ENCODE data around the gene BEST2.
"Not testable (repeated sequence)": the region's sequence is repeated elsewhere in the genome, so short reads cannot be mapped to it uniquely, and the experiment has no call there.

Gene BEST2

DNA sequence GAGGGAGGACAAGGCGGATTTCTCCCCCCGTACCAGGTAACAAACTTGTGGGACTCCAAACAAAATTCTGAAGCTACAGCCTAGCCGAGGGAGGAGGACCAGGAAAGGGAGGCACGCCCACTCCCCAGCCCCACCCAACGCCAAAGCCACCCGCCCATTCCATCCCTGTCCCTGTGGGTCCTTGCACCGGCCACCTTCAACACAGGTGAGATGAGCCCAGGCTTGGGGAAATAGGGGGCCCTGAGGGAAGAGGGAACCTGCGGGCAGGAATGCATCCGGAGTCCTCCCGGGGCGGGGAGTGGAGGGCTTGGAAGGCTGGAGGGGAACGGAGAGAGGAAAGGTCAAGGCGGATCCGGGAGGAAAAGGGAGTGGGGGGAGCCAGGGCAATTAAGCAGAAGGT lies at the start of gene BEST2:
BEST2 (plus strand) TSS at position 157 of the 400 bp plus-strand sequence. CDS start 802 bp downstream, outside the sequence.
- no peak for DNase-seq

GRCh38 chr19:12703046-12703445 lies 48.5 kb upstream of the BEST2 start:
- peak; percentile 45 for DNase-seq

GRCh38 chr19:12705169-12705568 lies 46.4 kb upstream of the BEST2 start:
- DNase-seq = no peak

GRCh38 chr19:12705654-12706331 lies 45.8 kb upstream of the BEST2 start:
- DNase-seq = no peak

GRCh38 chr19:12706332-12706718 lies 45.3 kb upstream of the BEST2 start:
- DNase-seq = no peak

DNA sequence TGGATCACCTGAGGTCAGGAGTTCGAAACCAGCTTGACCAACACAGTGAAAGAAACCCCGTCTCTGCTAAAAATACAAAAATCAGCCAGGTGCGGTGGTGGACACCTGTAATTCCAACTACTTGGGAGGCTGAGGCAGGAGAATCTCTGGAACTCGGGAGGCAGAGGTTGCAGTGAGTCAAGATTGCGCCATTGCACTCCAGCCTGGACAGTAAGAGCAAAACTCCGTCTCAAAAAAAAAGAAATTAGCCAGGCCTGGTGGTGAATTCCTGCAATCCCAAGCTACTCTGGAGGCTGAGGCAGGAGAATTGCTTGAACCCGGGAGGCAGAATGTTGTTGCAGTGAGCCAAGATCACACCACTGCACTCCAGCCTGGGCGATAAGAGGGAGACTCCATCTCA lies 43.0 kb upstream of the BEST2 start:
- DNase-seq = no peak

DNA sequence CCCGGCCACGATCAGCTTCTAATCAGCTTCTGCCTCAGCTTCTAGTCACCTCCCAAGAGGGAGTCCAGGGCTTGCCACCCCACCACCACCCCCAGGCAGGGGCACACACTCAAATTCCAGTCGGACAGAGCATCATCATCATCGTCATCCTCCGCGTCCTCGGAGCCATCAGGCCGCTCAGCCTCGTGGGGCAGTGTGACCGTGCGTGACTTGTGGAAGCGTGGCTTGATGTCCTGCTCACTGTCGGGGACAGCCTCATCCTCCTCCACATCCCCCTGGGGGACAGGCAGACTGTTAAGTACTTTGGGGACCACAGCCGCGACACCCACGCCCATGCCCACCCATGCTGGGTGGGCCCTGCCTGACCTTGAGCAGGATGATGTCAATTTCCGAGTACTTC lies 40.4 kb upstream of the BEST2 start:
- DNase-seq = no peak

DNA sequence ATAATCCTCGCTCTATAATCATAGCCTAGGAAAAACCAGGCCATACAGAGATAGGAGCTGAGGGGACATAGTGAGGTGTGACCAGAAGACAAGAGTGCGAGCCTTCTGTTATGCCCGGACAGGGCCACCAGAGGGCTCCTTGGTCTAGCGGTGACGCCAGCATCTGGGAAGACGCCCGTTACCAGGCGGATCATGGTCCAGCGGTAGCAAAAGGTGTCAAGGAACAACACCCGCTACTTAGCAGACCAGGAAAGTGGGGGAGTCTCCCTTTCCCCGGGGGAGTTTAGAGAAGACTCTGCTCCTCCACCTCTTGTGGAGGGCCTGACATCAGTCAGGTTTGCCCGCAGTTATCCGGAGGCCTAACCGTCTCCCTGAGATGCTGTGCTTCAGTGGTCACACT lies 39.5 kb upstream of the BEST2 start:
- DNase-seq = not testable (repeated sequence)

DNA sequence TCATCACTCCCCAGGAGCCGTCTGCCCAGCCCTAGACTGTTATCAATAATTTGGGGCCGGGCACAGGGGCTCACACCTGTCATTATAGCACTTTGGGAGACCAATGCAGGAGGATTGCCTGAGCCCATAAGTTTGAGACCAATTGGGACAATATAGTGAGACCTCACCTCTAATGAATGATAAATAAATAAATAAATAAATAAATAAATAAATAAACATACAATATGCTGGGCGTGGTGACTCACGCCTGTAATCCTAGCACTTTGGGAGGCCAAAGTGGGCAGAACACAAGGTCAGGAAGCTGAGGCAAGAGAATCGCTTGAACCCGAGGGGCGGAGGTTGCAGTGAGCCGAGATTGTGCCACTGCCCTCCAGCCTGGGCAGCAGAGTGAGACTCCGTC lies 38.3 kb upstream of the BEST2 start:
- DNase-seq = not testable (repeated sequence)

DNA sequence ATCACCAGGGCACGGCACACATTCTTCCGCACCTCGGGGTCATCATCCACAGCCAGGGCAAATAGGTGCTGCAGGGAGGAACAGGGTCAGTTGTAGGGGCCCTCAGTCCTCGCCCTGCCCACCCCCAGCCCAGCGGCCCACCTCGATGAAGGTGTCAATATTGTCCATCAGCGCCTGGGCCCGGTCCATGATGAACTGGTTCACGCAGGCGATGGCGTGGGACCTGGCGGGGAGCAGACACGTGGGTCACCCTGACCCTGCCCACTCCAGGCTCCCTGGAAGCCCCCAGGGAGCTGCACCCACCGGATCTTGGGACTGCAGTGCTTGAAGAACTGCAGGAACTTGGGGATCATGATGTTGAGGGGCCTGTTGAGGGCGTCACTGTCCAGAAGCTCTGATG lies 36.5 kb upstream of the BEST2 start:
- no peak for DNase-seq

DNA sequence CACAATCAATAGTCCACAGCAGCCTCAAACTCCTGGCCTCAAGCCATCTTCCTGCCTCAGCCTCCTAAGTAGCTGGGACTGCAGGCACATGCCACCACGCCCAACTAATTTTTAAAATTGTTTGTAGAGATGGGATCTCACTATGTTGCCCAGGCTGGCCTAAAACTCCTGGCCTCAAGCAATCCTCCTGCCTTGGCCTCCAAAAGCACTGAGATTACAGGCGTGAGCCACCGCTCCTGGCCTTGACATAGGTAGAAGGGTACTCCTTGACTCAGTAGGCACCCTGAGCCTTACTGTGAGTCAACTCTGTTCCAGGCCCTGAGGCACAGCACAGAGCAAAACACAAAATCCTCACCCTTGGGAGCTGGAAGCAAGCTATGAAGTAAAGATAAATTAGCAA lies 35.7 kb upstream of the BEST2 start:
- no peak for DNase-seq

GRCh38 chr19:12720296-12720695 lies 31.3 kb upstream of the BEST2 start:
- DNase-seq = no peak

GRCh38 chr19:12720851-12721655 lies 30.5 kb upstream of the BEST2 start:
- no peak for DNase-seq

GRCh38 chr19:12721656-12722565 lies 29.7 kb upstream of the BEST2 start:
- peak; percentile 55 for DNase-seq

GRCh38 chr19:12722566-12723380 lies 28.8 kb upstream of the BEST2 start:
- peak; percentile 98 for DNase-seq

GRCh38 chr19:12723381-12723640 lies 28.3 kb upstream of the BEST2 start:
- no peak for DNase-seq

GRCh38 chr19:12723641-12724426 lies 27.8 kb upstream of the BEST2 start, which contains the start of gene TNPO2:
TNPO2 (minus strand) TSS chr19:12723932; CDS start chr19:12720977, 2,955 bp downstream.
- peak; percentile 85 for DNase-seq

- DNase-seq = not testable (repeated sequence)
Measured at GRCh38 chr19:12725612-12726011, 26.0 kb upstream of the BEST2 start.

GRCh38 chr19:12726988-12727316 lies 24.6 kb upstream of the BEST2 start:
- DNase-seq = no peak

- no peak for DNase-seq
Measured at GRCh38 chr19:12727745-12728433, 23.7 kb upstream of the BEST2 start.

- no peak for DNase-seq
Measured at GRCh38 chr19:12730064-12730463, 21.5 kb upstream of the BEST2 start.

All from activated CD4-positive, alpha-beta T cell treated with anti-CD3 and anti-CD28 coated beads, Interleukin-2, amount 50 U/mL, for 16 hours (primary cell).